Small intestine (tissue), 7 donors: Measurements from ENCODE around the gene ARHGAP22. TPM values are rescaled to one million over a fixed set of nuclear protein-coding genes. Genes with fewer than 3 reads are reported as not detected.

Source experiments
- DNase-seq, 2 donors: peaks; one replicate each; pipeline versions ENCODE4 v3.0.0 to v3.0.0-alpha.2; 2013
- FAIRE-seq: peaks from 2 replicates; lab custom pipeline; 2012; peaks lifted over from hg19 to GRCh38; lab: Jason Lieb, UNC
- H3K27ac ChIP-seq, 3 donors: one replicate each; pipeline ENCODE4 v1.5.1; 2013; ENCODE audit warnings: low read length in 2 of 3, mild to moderate bottlenecking in 2 of 3, control low read depth in 1 of 3, inconsistent platforms in 1 of 3, low read depth in 1 of 3, moderate library complexity in 1 of 3
- H3K27me3 ChIP-seq, 3 donors: one replicate each; pipeline ENCODE4 v1.6.1; 2013; ENCODE audit warnings: low read length in 3 of 3, inconsistent platforms in 1 of 3; ENCODE audit not compliant: control insufficient read depth in 3 of 3, insufficient read depth in 3 of 3
- H3K36me3 ChIP-seq, 3 donors: one replicate each; pipeline ENCODE4 v1.6.1; 2013; ENCODE audit warnings: low read length in 3 of 3, inconsistent platforms in 1 of 3, low read depth in 1 of 3, mild to moderate bottlenecking in 1 of 3, moderate library complexity in 1 of 3; ENCODE audit not compliant: control insufficient read depth in 3 of 3, insufficient read depth in 2 of 3
- H3K4me1 ChIP-seq, 3 donors: one replicate each; pipeline ENCODE4 v1.6.1; 2013; ENCODE audit warnings: low read length in 2 of 3, inconsistent platforms in 1 of 3, low read depth in 1 of 3, mild to moderate bottlenecking in 1 of 3, moderate library complexity in 1 of 3; ENCODE audit not compliant: control insufficient read depth in 3 of 3, insufficient read depth in 2 of 3
- H3K4me3 ChIP-seq, 3 donors: one replicate each; pipeline ENCODE4 v1.5.1; 2013; ENCODE audit warnings: low read length in 3 of 3, control low read depth in 1 of 3, inconsistent platforms in 1 of 3, low read depth in 1 of 3, mild to moderate bottlenecking in 1 of 3, moderate library complexity in 1 of 3
- H3K9me3 ChIP-seq, 2 donors: one replicate each; pipeline ENCODE4 v1.6.1; 2013; ENCODE audit warnings: low read depth in 1 of 2, low read length in 1 of 2; ENCODE audit not compliant: control insufficient read depth in 2 of 2, insufficient read depth in 1 of 2
- WGBS, 3 donors: extraction: QIAGEN DNeasy Blood & Tissue Kit; methylation state at CpG; one replicate each; pipeline ENCODE4 v1.1.7; 2013; 5-methylcytosine and 5-hydroxymethylcytosine counted together
- polyA plus RNA-seq, 4 donors: library from polyadenylated mRNA; stranded (reverse) in 3 of 4; unstranded in 1 of 4; fragments of 200-250 nt in 3 of 4; fragments of 120-200 nt in 1 of 4; gene quantifications; one replicate each; pipeline versions ENCODE4 v1.2.1 to v1.2.3, GENCODE V29; 2013
- donor health status: healthy with polysubstance abuse.
- donor health status: control.
- donor health status: control.
- donor health status: Bipolar disorder and iron deficiency.
- donor health status: healthy.

The ARHGAP22 gene
- polyA plus RNA-seq, 4 donors: 0.54 to 1.4 (median 1.3) TPM; not detected in 1

- WGBS, 3 donors: 88 to 91% (median 89%) methylated on average over 3 of the region's 3 CpGs
- Histone ChIP-seq H3K27ac (no peak overlapping the region), H3K9me3 (peaks cover 0 to 2% of the 10 kb centered on the region in 2 donors), H3K4me3 (no peak overlapping the region), H3K36me3 (no peaks in the 10 kb centered on the region), H3K4me1 (no peaks in the 10 kb centered on the region), H3K27me3 (peaks cover 0 to 2% (median 0%) of the 10 kb centered on the region in 3 donors)
- DNase-seq (no peak), FAIRE-seq (no peak)
Measured at GRCh38 chr10:48636901-48637300, 32.0 kb upstream of the ARHGAP22 start.

DNA sequence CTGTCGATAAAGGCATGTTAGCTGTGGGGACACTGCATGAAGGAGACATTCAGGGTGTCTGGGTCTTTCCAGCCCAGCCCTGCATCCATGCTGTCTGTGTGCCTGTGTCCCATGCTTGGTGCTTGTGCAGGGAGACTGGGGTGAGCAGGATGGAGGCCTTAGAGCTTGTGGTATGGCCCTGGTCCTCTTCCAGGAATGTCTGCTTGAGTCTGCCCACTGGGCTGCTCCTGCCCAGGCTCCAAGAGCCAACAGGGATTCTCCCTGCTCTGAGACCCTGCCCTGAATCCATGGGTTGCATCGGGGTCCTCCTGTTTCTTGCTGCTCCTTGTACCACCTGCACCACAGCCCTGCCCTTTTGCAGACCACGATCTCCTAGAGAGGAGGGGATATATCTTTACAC lies 31.4 kb upstream of the ARHGAP22 start:
- peaks cover 0 to 2% of the 10 kb centered on the region in 2 donors for H3K9me3 ChIP-seq
- no peak for FAIRE-seq
- no peak for DNase-seq
- WGBS, 3 donors: 64 to 73% (median 70%) methylated on average over 3 of the region's 3 CpGs
- no peaks in the 10 kb centered on the region for H3K36me3 ChIP-seq
- H3K4me3 ChIP-seq: no peak overlapping the region
- peaks cover 0 to 2% (median 0%) of the 10 kb centered on the region in 3 donors for H3K27me3 ChIP-seq
- H3K27ac ChIP-seq: no peak overlapping the region
- H3K4me1 ChIP-seq: no peaks in the 10 kb centered on the region

- FAIRE-seq (no peak), DNase-seq (no peak)
- Histone ChIP-seq H3K4me1 (no peaks in the 10 kb centered on the region), H3K4me3 (no peak overlapping the region), H3K27me3 (peaks cover 0 to 2% (median 0%) of the 10 kb centered on the region in 3 donors), H3K27ac (no peak overlapping the region), H3K36me3 (no peaks in the 10 kb centered on the region), H3K9me3 (no peaks in the 10 kb centered on the region)
- 80 to 83% (median 83%) methylated on average over 8 of the region's 8 CpGs for WGBS, 3 donors
Measured at GRCh38 chr10:48634984-48635557, 30.2 kb upstream of the ARHGAP22 start.

DNA sequence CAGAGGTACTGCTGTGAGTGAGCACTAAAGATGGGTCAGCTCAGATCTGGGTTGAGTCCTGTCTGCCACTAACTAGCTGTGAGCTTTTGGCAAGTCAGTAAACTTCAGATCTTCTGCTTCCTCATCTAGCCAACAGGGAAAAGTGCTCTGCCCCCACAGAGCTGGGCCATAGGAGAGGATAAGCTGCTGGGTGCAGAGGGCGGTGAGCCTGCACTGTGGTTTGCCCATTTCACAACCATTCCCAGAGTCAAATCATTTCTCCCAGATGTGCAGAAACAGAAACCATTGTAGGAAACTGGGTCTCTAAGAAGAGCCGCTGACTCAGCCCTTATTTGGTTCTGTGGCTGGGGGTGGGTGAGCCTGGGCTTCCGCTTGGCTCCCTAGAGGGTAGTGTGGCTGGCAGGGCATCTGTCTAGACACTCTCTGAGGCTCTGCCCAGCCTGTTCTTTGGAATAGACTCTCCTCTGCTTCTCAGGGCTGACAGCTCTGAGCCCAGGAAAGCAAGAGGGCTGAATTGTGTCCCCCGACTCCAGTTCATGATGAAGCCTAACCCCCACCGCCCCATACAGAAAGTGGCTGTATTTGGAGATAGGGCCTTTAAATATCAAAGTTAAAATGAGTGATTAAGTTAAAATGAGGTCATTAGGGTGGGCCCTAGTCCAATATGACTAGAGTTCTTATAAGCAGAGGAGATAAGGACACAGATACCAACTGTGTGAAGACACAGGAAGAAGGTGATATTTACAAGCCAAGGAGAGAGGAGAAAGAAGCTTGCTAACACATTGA lies 29.5 kb upstream of the ARHGAP22 start:
- H3K4me1 ChIP-seq: no peaks in the 10 kb centered on the region
- WGBS, 3 donors: 59 to 86% (median 62%) methylated on average over 5 of the region's 5 CpGs
- H3K27ac ChIP-seq: no peak overlapping the region
- H3K27me3 ChIP-seq: peaks cover 0 to 2% (median 0%) of the 10 kb centered on the region in 3 donors
- H3K9me3 ChIP-seq: no peaks in the 10 kb centered on the region
- H3K36me3 ChIP-seq: no peaks in the 10 kb centered on the region
- no peak for DNase-seq
- no peak for FAIRE-seq
- no peak overlapping the region for H3K4me3 ChIP-seq

GRCh38 chr10:48633381-48634197 lies 28.7 kb upstream of the ARHGAP22 start:
- H3K36me3 ChIP-seq: no peaks in the 10 kb centered on the region
- no peaks in the 10 kb centered on the region for H3K4me1 ChIP-seq
- 53 to 70% (median 55%) methylated on average over 4 of the region's 4 CpGs for WGBS, 3 donors
- H3K27me3 ChIP-seq: peaks cover 0 to 2% (median 0%) of the 10 kb centered on the region in 3 donors
- H3K4me3 ChIP-seq: no peak overlapping the region
- no peak overlapping the region for H3K27ac ChIP-seq
- no peak for FAIRE-seq
- no peaks in the 10 kb centered on the region for H3K9me3 ChIP-seq
- no peak for DNase-seq

DNA sequence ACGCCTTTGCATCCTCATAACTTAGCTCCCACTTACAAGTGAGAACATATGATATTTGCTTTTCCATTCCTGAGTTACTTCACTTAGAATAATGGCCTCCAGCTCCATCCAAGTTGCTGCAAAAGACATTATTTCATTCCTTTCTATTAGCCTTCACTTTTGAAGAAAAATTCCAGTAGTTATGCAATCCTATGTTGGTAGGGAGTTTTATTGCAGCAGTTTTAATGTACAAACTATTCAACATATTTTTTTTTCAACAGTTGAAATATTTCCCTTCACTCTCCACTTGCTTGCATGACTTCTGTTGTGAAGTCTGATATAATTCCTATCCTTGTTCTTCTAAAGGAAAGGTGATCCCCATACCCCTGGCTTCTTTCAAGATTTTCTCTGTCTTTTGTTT lies 27.3 kb upstream of the ARHGAP22 start:
- Histone ChIP-seq H3K36me3 (no peaks in the 10 kb centered on the region), H3K27ac (no peak overlapping the region), H3K9me3 (no peaks in the 10 kb centered on the region), H3K27me3 (peaks cover 0 to 2% (median 0%) of the 10 kb centered on the region in 3 donors), H3K4me3 (no peak overlapping the region), H3K4me1 (no peaks in the 10 kb centered on the region)
- WGBS, 3 donors: 90 to 100% (median 91%) methylated on average over 1 of the region's 1 CpG
- no peak for DNase-seq
- FAIRE-seq: no peak

GRCh38 chr10:48627984-48628609 lies 23.2 kb upstream of the ARHGAP22 start:
- Histone ChIP-seq H3K4me1 (no peaks in the 10 kb centered on the region), H3K4me3 (no peak overlapping the region), H3K9me3 (no peaks in the 10 kb centered on the region), H3K27ac (no peak overlapping the region), H3K27me3 (no peaks in the 10 kb centered on the region), H3K36me3 (no peaks in the 10 kb centered on the region)
- DNase-seq (no peak), FAIRE-seq (no peak)
- 84 to 93% (median 90%) methylated on average over 2 of the region's 2 CpGs for WGBS, 3 donors
